ENCODE data around the gene CNTN6.

Gene CNTN6

DNA sequence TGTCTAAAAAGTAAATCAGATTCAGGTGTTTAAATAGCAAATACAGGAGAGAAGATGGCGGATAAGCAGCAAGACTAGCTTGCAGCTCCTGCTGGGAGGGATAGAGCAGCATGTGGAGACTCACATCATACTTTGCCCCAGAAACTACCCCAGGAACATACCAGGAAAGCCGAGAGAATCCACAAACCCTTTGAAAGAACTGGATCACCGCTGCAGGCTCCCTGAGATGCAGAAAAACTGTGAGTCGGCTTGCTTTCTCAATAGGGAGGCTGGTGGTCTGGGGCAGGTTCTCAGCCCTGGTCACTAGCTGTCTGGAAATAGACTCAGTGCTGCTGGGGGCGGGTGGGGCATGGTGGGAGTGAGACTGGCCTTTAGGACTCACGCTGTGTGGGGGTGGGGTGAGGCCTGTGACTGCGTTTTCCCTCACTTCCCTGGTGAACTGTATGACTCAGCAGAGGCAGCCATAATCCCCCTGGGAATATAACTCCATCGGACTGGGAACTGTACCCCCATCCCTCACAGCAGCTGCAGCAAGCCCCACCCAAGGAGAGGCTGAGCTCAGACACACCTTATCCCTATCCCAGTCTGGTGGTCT, 142.8 kb downstream of the CNTN6 start:
- no peak for TF ChIP-seq EP300 (IDR thresholded peaks at IDR 0.05; ENCODE audit: borderline replicate concordance)
- no peak for TF ChIP-seq CREB1 (IDR thresholded peaks at IDR 0.05; ENCODE audit: low read depth)
- TF ChIP-seq, protein P1, sequence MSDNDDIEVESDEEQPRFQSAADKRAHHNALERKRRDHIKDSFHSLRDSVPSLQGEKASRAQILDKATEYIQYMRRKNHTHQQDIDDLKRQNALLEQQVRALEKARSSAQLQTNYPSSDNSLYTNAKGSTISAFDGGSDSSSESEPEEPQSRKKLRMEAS (IDR thresholded peaks at IDR 0.05): no peak
- TF ChIP-seq NFIC (IDR thresholded peaks at IDR 0.05): no peak
- TF ChIP-seq, protein P2, sequence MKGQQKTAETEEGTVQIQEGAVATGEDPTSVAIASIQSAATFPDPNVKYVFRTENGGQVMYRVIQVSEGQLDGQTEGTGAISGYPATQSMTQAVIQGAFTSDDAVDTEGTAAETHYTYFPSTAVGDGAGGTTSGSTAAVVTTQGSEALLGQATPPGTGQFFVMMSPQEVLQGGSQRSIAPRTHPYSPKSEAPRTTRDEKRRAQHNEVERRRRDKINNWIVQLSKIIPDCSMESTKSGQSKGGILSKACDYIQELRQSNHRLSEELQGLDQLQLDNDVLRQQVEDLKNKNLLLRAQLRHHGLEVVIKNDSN (IDR thresholded peaks at IDR 0.05): no peak
- TF ChIP-seq FOXM1 (IDR thresholded peaks at IDR 0.05; ENCODE audit: borderline replicate concordance, low read depth): no peak
- TF ChIP-seq TCF12 (IDR thresholded peaks at IDR 0.05; ENCODE audit: low read depth): no peak

DNA sequence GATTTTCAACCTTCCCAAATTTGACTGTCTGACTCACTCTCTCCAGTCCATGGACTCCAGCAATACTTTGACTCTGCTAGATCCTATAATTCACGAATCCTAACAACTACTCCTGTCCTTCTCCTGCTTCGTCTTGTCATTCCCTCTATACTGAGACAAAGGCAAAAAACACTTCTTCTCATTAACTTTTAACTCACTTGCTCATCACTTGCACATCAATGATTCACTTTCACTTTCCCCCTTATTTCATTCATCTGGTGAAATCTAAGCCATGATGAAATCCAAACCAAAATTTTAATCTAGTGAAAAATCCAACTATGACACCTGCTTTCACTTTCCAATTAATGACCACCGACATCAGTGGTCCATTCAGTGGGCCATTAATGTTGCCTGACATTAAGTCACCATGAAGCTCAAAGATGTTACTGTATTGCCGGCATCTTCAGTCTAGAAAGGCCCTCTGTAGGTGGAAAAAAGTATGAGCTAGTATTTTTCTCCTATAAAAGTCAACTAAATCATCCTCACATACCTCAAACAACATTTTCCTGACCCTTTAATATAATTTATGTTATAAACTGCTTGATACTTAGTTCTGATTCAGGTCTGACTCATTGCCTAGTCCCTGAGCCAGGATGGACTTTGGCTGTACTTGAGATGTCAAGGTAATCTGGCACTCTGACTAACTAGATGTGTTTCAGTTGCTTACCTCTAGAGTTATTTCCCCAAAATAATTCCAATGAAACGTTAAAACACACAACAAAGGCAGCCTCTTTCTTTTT, 158.6 kb downstream of the CNTN6 start:
- no peak for TF ChIP-seq YY1 (IDR thresholded peaks at IDR 0.05; ENCODE audit: low read depth)
- TF ChIP-seq, protein P1 (IDR thresholded peaks at IDR 0.05): no peak
- TF ChIP-seq, protein P2 (IDR thresholded peaks at IDR 0.05): no peak
- TF ChIP-seq RAD21 (IDR thresholded peaks at IDR 0.05; ENCODE audit: low read depth): no peak
- TF ChIP-seq EP300 (IDR thresholded peaks at IDR 0.05; ENCODE audit: borderline replicate concordance): no peak
- no peak for TF ChIP-seq CREB1 (IDR thresholded peaks at IDR 0.05; ENCODE audit: low read depth)
- TF ChIP-seq CEBPB (IDR thresholded peaks at IDR 0.05): no peak
- TF ChIP-seq TAF1 (IDR thresholded peaks at IDR 0.05; ENCODE audit: low read depth): no peak
- TF ChIP-seq EGR1 (IDR thresholded peaks at IDR 0.05): no peak
- TF ChIP-seq NFIC (IDR thresholded peaks at IDR 0.05): no peak

DNA sequence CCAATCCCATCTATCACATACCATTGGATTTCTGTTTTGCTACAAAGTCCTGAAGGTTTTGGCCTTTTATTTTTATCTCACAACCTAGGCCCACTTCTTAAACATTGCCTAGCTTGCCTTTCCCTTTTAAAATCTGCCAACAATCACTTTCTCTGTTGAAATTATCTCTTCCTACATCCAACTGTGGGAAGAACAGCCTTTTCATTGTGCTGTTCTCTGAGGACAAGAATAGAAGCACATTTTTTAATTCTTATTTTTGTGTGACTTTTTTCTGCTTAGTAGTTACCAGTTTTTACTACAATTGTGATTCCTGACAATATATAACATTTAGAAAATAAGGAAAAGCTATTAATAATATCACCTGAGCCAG, 159.2 kb downstream of the CNTN6 start:
- no peak for TF ChIP-seq TEAD4 (IDR thresholded peaks at IDR 0.05)
- no peak for TF ChIP-seq TCF12 (IDR thresholded peaks at IDR 0.05; ENCODE audit: low read depth)

DNA sequence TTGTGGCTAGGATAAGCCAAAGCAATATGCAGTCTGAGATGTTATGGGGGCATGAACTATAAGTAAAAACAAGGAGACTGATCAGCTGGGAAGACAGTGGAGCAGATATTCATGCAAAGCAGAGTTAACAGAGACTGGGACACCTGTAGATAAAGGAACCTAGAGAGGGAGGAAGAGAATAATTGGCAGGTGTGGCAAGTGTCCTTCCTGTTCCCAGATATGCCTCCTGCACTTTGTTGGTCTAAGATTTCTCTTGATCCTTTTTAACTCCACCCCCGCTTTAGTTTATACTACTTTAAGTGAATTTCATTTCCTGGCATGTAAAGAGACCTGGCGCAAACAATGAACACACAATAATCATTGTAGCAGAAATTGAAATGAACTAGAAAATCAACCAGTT, 169.4 kb downstream of the CNTN6 start:
- no peak for TF ChIP-seq TEAD4 (IDR thresholded peaks at IDR 0.05)
- TF ChIP-seq, protein P2 (IDR thresholded peaks at IDR 0.05): no peak
- no peak for TF ChIP-seq NFIC (IDR thresholded peaks at IDR 0.05)
- TF ChIP-seq EGR1 (IDR thresholded peaks at IDR 0.05): no peak
- TF ChIP-seq RAD21 (IDR thresholded peaks at IDR 0.05; ENCODE audit: low read depth): no peak
- TF ChIP-seq EP300 (IDR thresholded peaks at IDR 0.05; ENCODE audit: borderline replicate concordance): no peak
- no peak for TF ChIP-seq ZBTB7A (IDR thresholded peaks at IDR 0.05; ENCODE audit: low read depth)
- no peak for TF ChIP-seq FOXM1 (IDR thresholded peaks at IDR 0.05; ENCODE audit: borderline replicate concordance, low read depth)

DNA sequence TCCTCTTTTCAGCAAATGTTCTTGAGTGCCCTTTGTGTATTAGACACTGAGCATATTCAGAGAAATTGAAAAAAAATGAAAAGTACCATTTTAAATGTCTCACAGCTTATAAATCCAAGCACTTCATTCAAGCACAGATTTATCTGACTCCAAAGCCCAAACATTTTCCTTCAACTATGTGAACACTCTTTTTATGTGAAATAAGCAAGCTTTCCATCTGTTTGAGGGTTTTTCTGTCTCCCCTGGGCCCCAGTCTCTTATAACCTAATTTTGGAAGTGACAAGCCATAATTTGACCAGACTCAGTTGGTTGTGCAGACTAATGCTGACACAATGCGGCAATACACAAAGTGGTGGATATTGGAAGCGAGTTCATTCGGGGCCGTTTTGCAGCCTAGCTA, 170.3 kb downstream of the CNTN6 start:
- TF ChIP-seq, protein P3, sequence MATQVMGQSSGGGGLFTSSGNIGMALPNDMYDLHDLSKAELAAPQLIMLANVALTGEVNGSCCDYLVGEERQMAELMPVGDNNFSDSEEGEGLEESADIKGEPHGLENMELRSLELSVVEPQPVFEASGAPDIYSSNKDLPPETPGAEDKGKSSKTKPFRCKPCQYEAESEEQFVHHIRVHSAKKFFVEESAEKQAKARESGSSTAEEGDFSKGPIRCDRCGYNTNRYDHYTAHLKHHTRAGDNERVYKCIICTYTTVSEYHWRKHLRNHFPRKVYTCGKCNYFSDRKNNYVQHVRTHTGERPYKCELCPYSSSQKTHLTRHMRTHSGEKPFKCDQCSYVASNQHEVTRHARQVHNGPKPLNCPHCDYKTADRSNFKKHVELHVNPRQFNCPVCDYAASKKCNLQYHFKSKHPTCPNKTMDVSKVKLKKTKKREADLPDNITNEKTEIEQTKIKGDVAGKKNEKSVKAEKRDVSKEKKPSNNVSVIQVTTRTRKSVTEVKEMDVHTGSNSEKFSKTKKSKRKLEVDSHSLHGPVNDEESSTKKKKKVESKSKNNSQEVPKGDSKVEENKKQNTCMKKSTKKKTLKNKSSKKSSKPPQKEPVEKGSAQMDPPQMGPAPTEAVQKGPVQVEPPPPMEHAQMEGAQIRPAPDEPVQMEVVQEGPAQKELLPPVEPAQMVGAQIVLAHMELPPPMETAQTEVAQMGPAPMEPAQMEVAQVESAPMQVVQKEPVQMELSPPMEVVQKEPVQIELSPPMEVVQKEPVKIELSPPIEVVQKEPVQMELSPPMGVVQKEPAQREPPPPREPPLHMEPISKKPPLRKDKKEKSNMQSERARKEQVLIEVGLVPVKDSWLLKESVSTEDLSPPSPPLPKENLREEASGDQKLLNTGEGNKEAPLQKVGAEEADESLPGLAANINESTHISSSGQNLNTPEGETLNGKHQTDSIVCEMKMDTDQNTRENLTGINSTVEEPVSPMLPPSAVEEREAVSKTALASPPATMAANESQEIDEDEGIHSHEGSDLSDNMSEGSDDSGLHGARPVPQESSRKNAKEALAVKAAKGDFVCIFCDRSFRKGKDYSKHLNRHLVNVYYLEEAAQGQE (IDR thresholded peaks at IDR 0.05; ENCODE audit: low read depth): no peak
- TF ChIP-seq, protein P1 (IDR thresholded peaks at IDR 0.05): no peak
- no peak for TF ChIP-seq FOXM1 (IDR thresholded peaks at IDR 0.05; ENCODE audit: borderline replicate concordance, low read depth)
- TF ChIP-seq, protein P2 (IDR thresholded peaks at IDR 0.05): no peak
- TF ChIP-seq NFIC (IDR thresholded peaks at IDR 0.05): no peak
- TF ChIP-seq TCF12 (IDR thresholded peaks at IDR 0.05; ENCODE audit: low read depth): no peak
- TF ChIP-seq ZBTB7A (IDR thresholded peaks at IDR 0.05; ENCODE audit: low read depth): no peak

DNA sequence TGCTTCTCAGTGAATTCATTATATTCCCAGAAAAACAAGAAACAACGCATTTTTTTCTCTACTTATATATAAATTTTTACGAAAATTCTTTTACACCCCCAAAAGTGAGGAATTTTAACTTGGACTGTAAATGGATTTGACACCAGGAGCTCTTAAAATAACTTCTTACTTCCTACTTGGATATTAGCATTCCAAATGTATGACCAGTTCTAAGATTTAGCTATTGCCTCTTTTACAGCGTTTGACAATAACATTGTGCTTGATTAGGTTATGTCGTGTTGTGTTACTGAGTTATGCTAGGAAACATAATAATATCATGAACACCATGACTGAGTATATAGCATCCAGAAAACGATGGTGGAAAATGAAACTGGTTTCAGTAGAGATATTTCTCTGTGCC, 177.0 kb downstream of the CNTN6 start:
- TF ChIP-seq CREB1 (IDR thresholded peaks at IDR 0.05; ENCODE audit: low read depth) (no peak), ZBTB7A (IDR thresholded peaks at IDR 0.05; ENCODE audit: low read depth) (no peak)
